ENCODE results near the gene GMPPA. TPM values are rescaled to one million over a fixed set of nuclear protein-coding genes. Genes with fewer than 3 reads are reported as not detected.

Gene GMPPA
- polyA plus RNA-seq, 2 of the 4 experiments (the other 2 are of a cell fraction): 36.2 to 46.2 TPM

GRCh38 chr2:219455581-219455980, 43.1 kb upstream of the GMPPA start:
- no peak for TF ChIP-seq CEBPB (IDR thresholded peaks at IDR 0.05)
- TF ChIP-seq PBX3 (IDR thresholded peaks at IDR 0.05): no peak
- TF ChIP-seq TFCP2L1 (CRISPR knock-in tag; IDR thresholded peaks at IDR 0.05): no peak
- TF ChIP-seq ZC3H11A (IDR thresholded peaks at IDR 0.05): no peak
- TF ChIP-seq SREBF2 (IDR thresholded peaks at IDR 0.05): no peak
- TF ChIP-seq NR3C1 (IDR thresholded peaks at IDR 0.05): no peak
- TF ChIP-seq REST (IDR thresholded peaks at IDR 0.05): no peak
- TF ChIP-seq HOXB13 (CRISPR knock-in tag; IDR thresholded peaks at IDR 0.05; ENCODE audit: low read depth): no peak
- TF ChIP-seq HOXB5 (CRISPR knock-in tag; IDR thresholded peaks at IDR 0.05): no peak
- no peak for TF ChIP-seq PHF8 (IDR thresholded peaks at IDR 0.05; ENCODE audit: borderline replicate concordance, low read depth)
- no peak for TF ChIP-seq JUN (IDR thresholded peaks at IDR 0.05)
- TF ChIP-seq HEYL (CRISPR knock-in tag; IDR thresholded peaks at IDR 0.05): no peak
- no peak for TF ChIP-seq RNF2 (IDR thresholded peaks at IDR 0.05; ENCODE audit: borderline replicate concordance, low read depth)
- TF ChIP-seq RFX5 (IDR thresholded peaks at IDR 0.05): no peak
- no peak overlapping the region for H3K27ac ChIP-seq
- no peak for DNase-seq (ENCODE audit: low read depth in 1 of 2, low spot score in 1 of 2)
- ChIA-PET POLR2A (no interaction called here), CTCF (interaction anchor here (1.4 to 89.4 kb wide), 4 partner anchors 15 to 296 kb away, joined by 4 to 3291 read pairs (median 10); partner anchors contain the start of genes ASIC4, CHPF, GMPPA and TMEM198)
- WGBS (ENCODE audit: missing lambda C conversion rate): 72% methylated on average over 4 of the region's 6 CpGs
- H3K4me2 ChIP-seq: no peak overlapping the region
- H3K4me3 ChIP-seq: no peak overlapping the region
- FAIRE-seq: no peak
- no peaks in the 10 kb centered on the region for H3K9me3 ChIP-seq
- no peak for ATAC-seq
- peaks cover 27% of the 10 kb centered on the region for H3K4me1 ChIP-seq

GRCh38 chr2:219457784-219458369, 40.8 kb upstream of the GMPPA start:
- TF ChIP-seq NR3C1 (IDR thresholded peaks at IDR 0.05): no peak
- 0 out of 5 replicates have a peak, but pooled peaks of 1 of the 2 experiments have one; percentile 13 for TF ChIP-seq RAD21 (conservative IDR thresholded peaks at IDR 0.05 in 1 of 2, IDR thresholded peaks at IDR 0.05 in 1 of 2)
- DNase-seq (ENCODE audit: low read depth in 1 of 2, low spot score in 1 of 2) (peak in 1 of 2 experiments; percentile 24), FAIRE-seq (no peak), ATAC-seq (peak; percentile 57 to 64; a peak in 5 of 6 replicates)
- Histone ChIP-seq H3K27ac (no peak overlapping the region), H3K4me2 (no peak overlapping the region), H3K4me3 (no peak overlapping the region), H3K4me1 (peaks cover 17% of the 10 kb centered on the region), H3K9me3 (no peaks in the 10 kb centered on the region)
- ChIA-PET POLR2A (no interaction called here), CTCF (interaction anchor here (1.0 to 89.4 kb wide), 8 partner anchors 8 to 67 kb away, joined by 3 to 3291 read pairs (median 9); partner anchors contain the start of genes ASIC4, CHPF, GMPPA and TMEM198)
- 68% methylated on average over 5 of the region's 5 CpGs for WGBS (ENCODE audit: missing lambda C conversion rate)

- ChIA-PET CTCF (interaction anchor here (1.0 to 89.4 kb wide), 8 partner anchors 9 to 56 kb away, joined by 3 to 3291 read pairs (median 8); partner anchors contain the start of genes ASIC4, CHPF, DES and GMPPA), POLR2A (no interaction called here)
- no peak for FAIRE-seq
- TF ChIP-seq TFCP2L1 (CRISPR knock-in tag; IDR thresholded peaks at IDR 0.05): no peak
- TF ChIP-seq POLR2AphosphoS2 (conservative IDR thresholded peaks at IDR 0.05; ENCODE audit: low read length): no peak
- no peak for TF ChIP-seq RAD21 (conservative IDR thresholded peaks at IDR 0.05 in 1 of 2, IDR thresholded peaks at IDR 0.05 in 1 of 2)
- no peak for TF ChIP-seq JUNB (IDR thresholded peaks at IDR 0.05)
- TF ChIP-seq POLR2A (IDR thresholded peaks at IDR 0.05; ENCODE audit: low read length): no peak
- TF ChIP-seq CHD2 (IDR thresholded peaks at IDR 0.05; ENCODE audit: low read length, partially characterized antibody): no peak
- TF ChIP-seq RNF2 (IDR thresholded peaks at IDR 0.05; ENCODE audit: borderline replicate concordance, low read depth): no peak
- no peak for TF ChIP-seq CHD4 (IDR thresholded peaks at IDR 0.05; ENCODE audit: borderline replicate concordance)
- no peak for TF ChIP-seq CTCF (IDR thresholded peaks at IDR 0.05)
- no peak for TF ChIP-seq ATOH8 (CRISPR knock-in tag; IDR thresholded peaks at IDR 0.05; ENCODE audit: low read depth)
- TF ChIP-seq BHLHE40 (IDR thresholded peaks at IDR 0.05; ENCODE audit: low read depth, low read length): no peak
- TF ChIP-seq HOXB5 (CRISPR knock-in tag; IDR thresholded peaks at IDR 0.05): no peak
- TF ChIP-seq TP53 (CRISPR knock-in tag; IDR thresholded peaks at IDR 0.05): no peak
- no peak for TF ChIP-seq PBX3 (IDR thresholded peaks at IDR 0.05)
- no peak for TF ChIP-seq SREBF2 (IDR thresholded peaks at IDR 0.05)
These were observed 39.7 kb upstream of the GMPPA start for GRCh38 chr2:219458996-219459395.

More at GRCh38 chr2:219458996-219459395, 39.7 kb upstream of the GMPPA start:
- Histone ChIP-seq H3K4me2 (no peak overlapping the region), H3K27ac (no peak overlapping the region), H3K4me1 (peaks cover 6% of the 10 kb centered on the region; the same call in 2 of the 3 replicates), H3K4me3 (no peak overlapping the region), H3K9me3 (no peaks in the 10 kb centered on the region)
- 78% methylated on average over 8 of the region's 8 CpGs for WGBS (ENCODE audit: missing lambda C conversion rate)
- no peak for ATAC-seq
- DNase-seq (ENCODE audit: low read depth in 1 of 2, low spot score in 1 of 2): no peak

Data from A549 (cell line).